Cardiac fibroblast (primary cell): ENCODE measurements around the gene SCNN1B.
"Not testable (repeated sequence)": the region's sequence is repeated elsewhere in the genome, so short reads cannot be mapped to it uniquely, and the experiment has no call there.

Experiments
- DNase-seq, 2 donors: peaks; one replicate each; pipeline versions ENCODE4 v3.0.0 to v3.0.0-alpha.2; 2010; ENCODE audit warnings: low read depth in 2 of 2
- H3K4me3 ChIP-seq, 2 donors: replicated peaks in 1 of 2; 1 replicate in 1 of 2; 2 replicates in 1 of 2; pipeline ENCODE4 v1.5.1; 2011; ENCODE audit warnings: low read depth in 2 of 2, low read length in 2 of 2, mild to moderate bottlenecking in 2 of 2, moderate library complexity in 1 of 2
- CTCF ChIP-seq: IDR thresholded peaks from one replicate; pipeline ENCODE4 v1.5.1; 2011; ENCODE audit warnings: low read depth, mild to moderate bottlenecking, low read length, inconsistent platforms

SCNN1B gene

DNA sequence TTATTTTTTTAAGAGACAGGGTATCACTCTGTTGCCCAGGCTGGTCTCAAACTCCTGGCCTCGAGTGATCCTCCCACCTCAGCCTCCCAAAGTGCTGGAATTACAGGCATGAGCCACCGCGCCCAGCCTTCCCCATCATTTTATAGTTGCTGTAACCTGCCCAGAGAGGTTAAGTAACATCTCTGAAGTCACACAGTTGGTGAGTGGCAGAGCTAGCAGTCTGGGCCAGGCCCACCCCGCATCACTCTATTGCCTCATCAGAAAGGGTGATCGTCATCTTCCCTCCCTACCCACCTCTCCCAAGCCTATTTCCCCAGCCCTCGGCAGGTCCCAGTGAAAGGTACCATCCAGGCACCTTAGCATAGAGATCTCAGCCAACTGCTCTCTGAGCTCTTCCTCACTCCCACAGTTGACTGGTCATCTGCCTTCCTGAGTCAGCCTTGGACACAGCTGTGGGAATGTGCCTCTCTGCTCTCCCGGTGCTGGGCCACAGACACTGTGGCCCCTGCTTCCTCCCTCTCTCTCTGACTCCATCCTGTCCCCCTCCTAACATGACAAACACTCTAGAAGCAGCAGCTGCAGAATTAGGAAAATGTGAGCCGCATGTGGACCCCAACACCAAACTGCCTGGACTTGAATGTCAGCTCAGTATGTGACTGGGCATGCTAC is 57.1 kb downstream of the SCNN1B start:
- H3K4me3 ChIP-seq, result no peak overlapping the region
- no peak for TF ChIP-seq CTCF
- DNase-seq, result peak in 1 of 2 donors; percentile 2

GRCh38 chr16:23362460-23363317 is 60.6 kb downstream of the SCNN1B start:
- no peak for TF ChIP-seq CTCF
- no peak for DNase-seq

GRCh38 chr16:23365602-23366240 is 63.6 kb downstream of the SCNN1B start:
- no peak overlapping the region for H3K4me3 ChIP-seq
- no peak for TF ChIP-seq CTCF
- DNase-seq, result no peak

More at GRCh38 chr16:23362460-23363317, 60.6 kb downstream of the SCNN1B start:
- no peak overlapping the region for H3K4me3 ChIP-seq

DNA sequence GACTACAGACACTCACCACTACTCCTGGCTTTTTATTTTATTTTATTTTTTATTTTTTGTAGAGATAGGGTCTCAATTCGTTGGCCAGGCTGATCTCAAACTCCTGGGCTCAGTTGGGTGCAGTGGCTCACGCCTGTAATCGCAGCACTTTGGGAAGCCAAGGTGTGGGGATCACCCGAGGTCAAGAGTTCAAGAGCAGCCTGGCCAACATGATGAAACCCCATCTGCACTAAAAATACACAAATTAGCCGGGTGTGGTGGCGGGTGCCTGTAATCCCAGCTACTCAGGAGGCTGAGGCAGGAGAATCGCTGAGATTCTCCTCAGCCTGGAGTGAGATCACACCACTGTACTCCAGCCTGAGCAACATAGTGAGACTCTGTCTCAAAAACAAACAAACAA is 64.2 kb downstream of the SCNN1B start:
- not testable (repeated sequence) for H3K4me3 ChIP-seq, DNase-seq

GRCh38 chr16:23367564-23367963 is 65.5 kb downstream of the SCNN1B start:
- DNase-seq, result no peak
- TF ChIP-seq CTCF, result no peak

DNA sequence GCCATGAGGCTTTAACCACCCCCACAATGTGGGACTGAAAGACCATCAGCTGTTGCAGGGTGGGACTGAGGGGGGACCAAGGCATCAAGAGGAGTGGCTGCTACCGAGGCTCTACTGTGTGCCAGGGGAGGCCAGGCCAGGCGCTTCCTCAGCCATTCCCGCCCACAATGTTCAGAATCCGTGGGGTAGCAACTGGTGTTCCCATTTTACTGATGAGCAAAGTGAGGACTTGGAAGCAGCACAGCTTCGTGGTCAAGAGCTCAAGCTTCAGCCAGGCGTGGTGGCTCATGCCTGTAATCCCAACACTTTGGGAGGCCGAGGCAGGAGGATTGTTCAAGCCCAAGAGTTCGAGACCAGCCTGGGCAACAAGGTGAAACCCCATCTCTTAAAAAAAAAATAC is 65.9 kb downstream of the SCNN1B start:
- no peak for TF ChIP-seq CTCF
- no peak for DNase-seq
- H3K4me3 ChIP-seq, result no peak overlapping the region

More at GRCh38 chr16:23367564-23367963, 65.5 kb downstream of the SCNN1B start:
- no peak overlapping the region for H3K4me3 ChIP-seq

GRCh38 chr16:23368469-23368868 is 66.4 kb downstream of the SCNN1B start:
- H3K4me3 ChIP-seq, result no peak overlapping the region
- DNase-seq, result peak in 1 of 2 donors; percentile 11
- no peak for TF ChIP-seq CTCF
